HepG2 (cell line): ENCODE data around the gene HPCAL1. TPM values are rescaled to one million over a fixed set of nuclear protein-coding genes. Genes with fewer than 3 reads are reported as not detected.

ENCODE experiments used
- HNF4G ChIP-seq, 2 experiments: sonication (generic) in 1 of 2; formaldehyde crosslinking in 1 of 2; IDR thresholded peaks; 2 replicates each; pipeline versions ENCODE4 v1.4.0 to v1.6.1; 2011 to 2020; ENCODE audit warnings: borderline replicate concordance in 2 of 2, low read depth in 2 of 2, mild to moderate bottlenecking in 2 of 2, low read length in 1 of 2, missing genetic modification reagents in 1 of 2, moderate library complexity in 1 of 2
- ISX ChIP-seq: sonication (generic); formaldehyde crosslinking; conservative IDR thresholded peaks from 2 replicates; pipeline ENCODE4 v1.5.0; 2020; ENCODE audit warnings: missing genetic modification reagents
- MXI1 ChIP-seq: IDR thresholded peaks from 3 replicates; pipeline ENCODE4 v1.6.1; 2012; ENCODE audit warnings: low read depth, low read length, inconsistent platforms, borderline replicate concordance
- RORA ChIP-seq: sonication (generic); formaldehyde crosslinking; IDR thresholded peaks from 2 replicates; pipeline ENCODE4 v1.5.0; 2020; ENCODE audit warnings: mild to moderate bottlenecking, missing genetic modification reagents, moderate library complexity
- SRSF4 ChIP-seq: fragments of 200-400 bp; formaldehyde crosslinking; IDR thresholded peaks from one replicate; pipeline ENCODE4 v1.6.1; 2018; ENCODE audit warnings: mild to moderate bottlenecking, low read depth, low read length, moderate library complexity; ENCODE audit not compliant: poor library complexity, severe bottlenecking
- TOPORS ChIP-seq: sonication (generic); formaldehyde crosslinking; IDR thresholded peaks from 2 replicates; pipeline ENCODE4 v1.8.0; 2023; ENCODE audit warnings: mild to moderate bottlenecking, missing genetic modification reagents
- ZFP90 ChIP-seq: sonication (generic); formaldehyde crosslinking; IDR thresholded peaks from 2 replicates; pipeline ENCODE4 v1.8.0; 2022; ENCODE audit warnings: missing genetic modification reagents, mild to moderate bottlenecking, inconsistent platforms, borderline replicate concordance
- ZNF552 ChIP-seq: sonication (generic); formaldehyde crosslinking; IDR thresholded peaks from 2 replicates; pipeline ENCODE4 v1.9.0; 2022; ENCODE audit warnings: missing genetic modification reagents, mild to moderate bottlenecking, borderline replicate concordance
- polyA plus RNA-seq, 8 experiments: library from polyadenylated mRNA; depleted of rRNA in 3 of 8; stranded (reverse) in 7 of 8; unstranded in 1 of 8; fragments of >200 nt; fragmentation: Illumina TruSeq in 4 of 8; extraction: Trizol in 4 of 8; gene quantifications; 2 replicates each; pipeline versions ENCODE4 v1.2.1 to v1.2.3, GENCODE V29; 2011 to 2016; ENCODE audit warnings: low read depth in 4 of 8, missing spikeins in 1 of 8, mixed read lengths in 1 of 8; ENCODE audit not compliant: insufficient read depth in 1 of 8
- total RNA-seq, 5 experiments: library from RNA; depleted of rRNA; stranded (reverse); fragments of >200 nt; fragmentation: Illumina TruSeq; extraction: Trizol; gene quantifications; 2 replicates each; pipeline ENCODE4 v1.2.3, GENCODE V29; 2016; ENCODE audit warnings: low read depth in 1 of 5
- TF ChIP-seq, protein P1 (sequence below): fragments of 450-650 bp; IDR thresholded peaks from 2 replicates; pipeline ENCODE4 v1.6.1; 2017
- TF ChIP-seq, protein P2 (sequence below): IDR thresholded peaks from 2 replicates; pipeline ENCODE4 v1.6.1; 2016
- TF ChIP-seq, protein P3 (sequence below): IDR thresholded peaks from 2 replicates; pipeline ENCODE4 v1.6.1; 2018; ENCODE audit warnings: missing genetic modification reagents, mild to moderate bottlenecking, missing compliant biosample characterization
- TF ChIP-seq, protein P4 (sequence below): sonication (generic); formaldehyde crosslinking; IDR thresholded peaks from 2 replicates; pipeline ENCODE4 v1.8.1; 2022; ENCODE audit warnings: mild to moderate bottlenecking, missing genetic modification reagents
- TF ChIP-seq, protein P5 (sequence below): sonication (generic); formaldehyde crosslinking; IDR thresholded peaks from 2 replicates; pipeline ENCODE4 v1.5.1; 2020; ENCODE audit warnings: mild to moderate bottlenecking, missing genetic modification reagents, borderline replicate concordance
- TF ChIP-seq, protein P6 (sequence below): sonication (generic); formaldehyde crosslinking; IDR thresholded peaks from 2 replicates; pipeline ENCODE4 v1.5.1; 2020; ENCODE audit warnings: mild to moderate bottlenecking, missing genetic modification reagents, moderate library complexity

The HPCAL1 gene
- total and polyA plus RNA-seq, 2 of the 13 experiments (the other 11 are each of a cell fraction or from before 2014, with no cell fraction given), result 29.5 to 29.9 TPM

DNA sequence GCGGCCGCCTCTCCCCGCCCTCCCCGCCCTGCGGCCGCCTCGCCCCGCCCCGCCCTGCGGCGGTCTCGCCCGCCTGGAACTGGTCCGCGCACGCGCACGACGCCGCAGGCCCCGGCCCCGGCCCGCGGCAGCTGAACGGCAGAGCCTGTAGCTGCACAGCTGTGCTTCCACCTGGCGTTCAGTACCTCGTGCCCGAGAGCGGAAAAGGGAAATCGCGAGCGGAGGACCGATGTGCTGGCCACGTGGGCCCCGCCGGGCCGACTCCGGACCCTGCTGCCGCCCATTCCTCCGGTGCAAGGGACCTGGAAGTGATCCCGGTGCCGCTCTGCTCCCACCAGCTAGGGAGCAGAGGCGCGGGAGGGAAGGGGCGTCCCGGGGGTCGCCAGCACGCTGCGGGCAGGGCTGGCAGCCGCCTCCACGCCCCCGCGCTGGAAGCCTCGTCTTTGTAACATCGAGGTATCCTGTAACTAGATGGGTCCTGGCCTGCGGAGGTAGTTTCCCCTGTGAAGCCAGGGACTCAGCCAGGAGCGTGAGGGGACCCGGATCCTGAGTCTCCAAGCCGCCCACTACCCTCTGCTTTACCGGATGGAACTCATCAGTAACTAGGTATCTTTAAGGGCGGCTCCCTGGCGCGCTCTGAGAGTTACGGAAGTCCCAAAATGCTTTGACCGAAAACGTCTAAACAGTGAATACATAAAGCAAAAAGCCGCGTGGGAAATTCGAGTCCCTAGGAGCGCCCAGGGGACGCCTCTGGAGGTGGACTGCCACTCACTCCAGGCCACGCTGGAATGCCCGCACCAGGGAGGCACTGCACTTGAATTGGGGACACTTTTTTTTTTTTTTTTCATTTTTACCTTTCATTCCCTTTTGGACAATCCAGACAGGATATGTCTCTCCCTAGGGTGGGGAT lies 146.1 kb downstream of the HPCAL1 start (continued):
- TF ChIP-seq, protein P1, sequence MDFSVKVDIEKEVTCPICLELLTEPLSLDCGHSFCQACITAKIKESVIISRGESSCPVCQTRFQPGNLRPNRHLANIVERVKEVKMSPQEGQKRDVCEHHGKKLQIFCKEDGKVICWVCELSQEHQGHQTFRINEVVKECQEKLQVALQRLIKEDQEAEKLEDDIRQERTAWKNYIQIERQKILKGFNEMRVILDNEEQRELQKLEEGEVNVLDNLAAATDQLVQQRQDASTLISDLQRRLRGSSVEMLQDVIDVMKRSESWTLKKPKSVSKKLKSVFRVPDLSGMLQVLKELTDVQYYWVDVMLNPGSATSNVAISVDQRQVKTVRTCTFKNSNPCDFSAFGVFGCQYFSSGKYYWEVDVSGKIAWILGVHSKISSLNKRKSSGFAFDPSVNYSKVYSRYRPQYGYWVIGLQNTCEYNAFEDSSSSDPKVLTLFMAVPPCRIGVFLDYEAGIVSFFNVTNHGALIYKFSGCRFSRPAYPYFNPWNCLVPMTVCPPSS, result no peak
- TF ChIP-seq ZFP90 (peak; percentile 98), TOPORS (peak; percentile 97), ISX (CRISPR knock-in tag) (peak; percentile 97), RORA (no peak), MXI1 (peak; percentile 93; the same call in 2 of the 3 replicates), SRSF4 (no peak), HNF4G (IDR thresholded peaks at IDR 0.05; ENCODE audit: borderline replicate concordance, low read depth, low read length) (no peak), HNF4G (CRISPR knock-in tag; IDR thresholded peaks at IDR 0.05; ENCODE audit: borderline replicate concordance, low read depth) (peak; percentile 80), ZNF552 (CRISPR knock-in tag) (peak; percentile 99)
- TF ChIP-seq, protein P2, sequence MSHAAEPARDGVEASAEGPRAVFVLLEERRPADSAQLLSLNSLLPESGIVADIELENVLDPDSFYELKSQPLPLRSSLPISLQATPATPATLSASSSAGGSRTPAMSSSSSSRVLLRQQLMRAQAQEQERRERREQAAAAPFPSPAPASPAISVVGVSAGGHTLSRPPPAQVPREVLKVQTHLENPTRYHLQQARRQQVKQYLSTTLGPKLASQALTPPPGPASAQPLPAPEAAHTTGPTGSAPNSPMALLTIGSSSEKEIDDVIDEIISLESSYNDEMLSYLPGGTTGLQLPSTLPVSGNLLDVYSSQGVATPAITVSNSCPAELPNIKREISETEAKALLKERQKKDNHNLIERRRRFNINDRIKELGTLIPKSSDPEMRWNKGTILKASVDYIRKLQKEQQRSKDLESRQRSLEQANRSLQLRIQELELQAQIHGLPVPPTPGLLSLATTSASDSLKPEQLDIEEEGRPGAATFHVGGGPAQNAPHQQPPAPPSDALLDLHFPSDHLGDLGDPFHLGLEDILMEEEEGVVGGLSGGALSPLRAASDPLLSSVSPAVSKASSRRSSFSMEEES (CRISPR knock-in tag), result peak; percentile 95
- TF ChIP-seq, protein P3, sequence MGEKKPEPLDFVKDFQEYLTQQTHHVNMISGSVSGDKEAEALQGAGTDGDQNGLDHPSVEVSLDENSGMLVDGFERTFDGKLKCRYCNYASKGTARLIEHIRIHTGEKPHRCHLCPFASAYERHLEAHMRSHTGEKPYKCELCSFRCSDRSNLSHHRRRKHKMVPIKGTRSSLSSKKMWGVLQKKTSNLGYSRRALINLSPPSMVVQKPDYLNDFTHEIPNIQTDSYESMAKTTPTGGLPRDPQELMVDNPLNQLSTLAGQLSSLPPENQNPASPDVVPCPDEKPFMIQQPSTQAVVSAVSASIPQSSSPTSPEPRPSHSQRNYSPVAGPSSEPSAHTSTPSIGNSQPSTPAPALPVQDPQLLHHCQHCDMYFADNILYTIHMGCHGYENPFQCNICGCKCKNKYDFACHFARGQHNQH, result peak; percentile 97
- TF ChIP-seq, protein P4, sequence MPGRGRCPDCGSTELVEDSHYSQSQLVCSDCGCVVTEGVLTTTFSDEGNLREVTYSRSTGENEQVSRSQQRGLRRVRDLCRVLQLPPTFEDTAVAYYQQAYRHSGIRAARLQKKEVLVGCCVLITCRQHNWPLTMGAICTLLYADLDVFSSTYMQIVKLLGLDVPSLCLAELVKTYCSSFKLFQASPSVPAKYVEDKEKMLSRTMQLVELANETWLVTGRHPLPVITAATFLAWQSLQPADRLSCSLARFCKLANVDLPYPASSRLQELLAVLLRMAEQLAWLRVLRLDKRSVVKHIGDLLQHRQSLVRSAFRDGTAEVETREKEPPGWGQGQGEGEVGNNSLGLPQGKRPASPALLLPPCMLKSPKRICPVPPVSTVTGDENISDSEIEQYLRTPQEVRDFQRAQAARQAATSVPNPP, result peak; percentile 99
- TF ChIP-seq, protein P5, sequence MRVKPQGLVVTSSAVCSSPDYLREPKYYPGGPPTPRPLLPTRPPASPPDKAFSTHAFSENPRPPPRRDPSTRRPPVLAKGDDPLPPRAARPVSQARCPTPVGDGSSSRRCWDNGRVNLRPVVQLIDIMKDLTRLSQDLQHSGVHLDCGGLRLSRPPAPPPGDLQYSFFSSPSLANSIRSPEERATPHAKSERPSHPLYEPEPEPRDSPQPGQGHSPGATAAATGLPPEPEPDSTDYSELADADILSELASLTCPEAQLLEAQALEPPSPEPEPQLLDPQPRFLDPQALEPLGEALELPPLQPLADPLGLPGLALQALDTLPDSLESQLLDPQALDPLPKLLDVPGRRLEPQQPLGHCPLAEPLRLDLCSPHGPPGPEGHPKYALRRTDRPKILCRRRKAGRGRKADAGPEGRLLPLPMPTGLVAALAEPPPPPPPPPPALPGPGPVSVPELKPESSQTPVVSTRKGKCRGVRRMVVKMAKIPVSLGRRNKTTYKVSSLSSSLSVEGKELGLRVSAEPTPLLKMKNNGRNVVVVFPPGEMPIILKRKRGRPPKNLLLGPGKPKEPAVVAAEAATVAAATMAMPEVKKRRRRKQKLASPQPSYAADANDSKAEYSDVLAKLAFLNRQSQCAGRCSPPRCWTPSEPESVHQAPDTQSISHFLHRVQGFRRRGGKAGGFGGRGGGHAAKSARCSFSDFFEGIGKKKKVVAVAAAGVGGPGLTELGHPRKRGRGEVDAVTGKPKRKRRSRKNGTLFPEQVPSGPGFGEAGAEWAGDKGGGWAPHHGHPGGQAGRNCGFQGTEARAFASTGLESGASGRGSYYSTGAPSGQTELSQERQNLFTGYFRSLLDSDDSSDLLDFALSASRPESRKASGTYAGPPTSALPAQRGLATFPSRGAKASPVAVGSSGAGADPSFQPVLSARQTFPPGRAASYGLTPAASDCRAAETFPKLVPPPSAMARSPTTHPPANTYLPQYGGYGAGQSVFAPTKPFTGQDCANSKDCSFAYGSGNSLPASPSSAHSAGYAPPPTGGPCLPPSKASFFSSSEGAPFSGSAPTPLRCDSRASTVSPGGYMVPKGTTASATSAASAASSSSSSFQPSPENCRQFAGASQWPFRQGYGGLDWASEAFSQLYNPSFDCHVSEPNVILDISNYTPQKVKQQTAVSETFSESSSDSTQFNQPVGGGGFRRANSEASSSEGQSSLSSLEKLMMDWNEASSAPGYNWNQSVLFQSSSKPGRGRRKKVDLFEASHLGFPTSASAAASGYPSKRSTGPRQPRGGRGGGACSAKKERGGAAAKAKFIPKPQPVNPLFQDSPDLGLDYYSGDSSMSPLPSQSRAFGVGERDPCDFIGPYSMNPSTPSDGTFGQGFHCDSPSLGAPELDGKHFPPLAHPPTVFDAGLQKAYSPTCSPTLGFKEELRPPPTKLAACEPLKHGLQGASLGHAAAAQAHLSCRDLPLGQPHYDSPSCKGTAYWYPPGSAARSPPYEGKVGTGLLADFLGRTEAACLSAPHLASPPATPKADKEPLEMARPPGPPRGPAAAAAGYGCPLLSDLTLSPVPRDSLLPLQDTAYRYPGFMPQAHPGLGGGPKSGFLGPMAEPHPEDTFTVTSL (CRISPR knock-in tag), result peak; percentile 86
- TF ChIP-seq, protein P6, sequence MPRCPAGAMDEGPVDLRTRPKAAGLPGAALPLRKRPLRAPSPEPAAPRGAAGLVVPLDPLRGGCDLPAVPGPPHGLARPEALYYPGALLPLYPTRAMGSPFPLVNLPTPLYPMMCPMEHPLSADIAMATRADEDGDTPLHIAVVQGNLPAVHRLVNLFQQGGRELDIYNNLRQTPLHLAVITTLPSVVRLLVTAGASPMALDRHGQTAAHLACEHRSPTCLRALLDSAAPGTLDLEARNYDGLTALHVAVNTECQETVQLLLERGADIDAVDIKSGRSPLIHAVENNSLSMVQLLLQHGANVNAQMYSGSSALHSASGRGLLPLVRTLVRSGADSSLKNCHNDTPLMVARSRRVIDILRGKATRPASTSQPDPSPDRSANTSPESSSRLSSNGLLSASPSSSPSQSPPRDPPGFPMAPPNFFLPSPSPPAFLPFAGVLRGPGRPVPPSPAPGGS, result peak; percentile 100
